Suprapubic skin (tissue), 4 donors: ENCODE results near the gene PODXL. TPM values are rescaled to one million over a fixed set of nuclear protein-coding genes. Genes with fewer than 3 reads are reported as not detected.

Experiments
- DNase-seq, 2 donors: peaks; one replicate each; pipeline ENCODE4 v3.0.0-alpha.2; 2019; ENCODE audit warnings: low spot score in 2 of 2
- H3K27ac ChIP-seq: fragments of 200-600 bp; sonication (generic); one replicate; pipeline ENCODE4 v1.5.1; 2019
- H3K27me3 ChIP-seq: fragments of 200-600 bp; sonication (generic); one replicate; pipeline ENCODE4 v1.5.1; 2019
- H3K36me3 ChIP-seq: fragments of 200-600 bp; sonication (generic); one replicate; pipeline ENCODE4 v1.5.1; 2019
- H3K4me1 ChIP-seq: fragments of 200-600 bp; sonication (generic); one replicate; pipeline ENCODE4 v1.5.1; 2019
- H3K4me3 ChIP-seq: fragments of 200-600 bp; sonication (generic); one replicate; pipeline ENCODE4 v1.5.1; 2019; ENCODE audit warnings: mild to moderate bottlenecking
- H3K9me3 ChIP-seq: fragments of 200-600 bp; sonication (generic); one replicate; pipeline ENCODE4 v1.5.1; 2019
- CTCF ChIP-seq, 2 donors: fragments of 200-600 bp in 1 of 2; fragments of 450-650 bp in 1 of 2; sonication (generic) in 1 of 2; IDR thresholded peaks; one replicate each; pipeline ENCODE4 v1.5.1; 2016 to 2019; ENCODE audit warnings: antibody characterized with exemption in 2 of 2, mild to moderate bottlenecking in 1 of 2, moderate library complexity in 1 of 2
- EP300 ChIP-seq: sonication (generic); formaldehyde crosslinking; IDR thresholded peaks from one replicate; pipeline ENCODE4 v1.6.1; 2017; ENCODE audit warnings: antibody characterized with exemption
- POLR2A ChIP-seq, 2 donors: fragments of 450-650 bp; IDR thresholded peaks; one replicate each; pipeline ENCODE4 v1.6.1; 2017; ENCODE audit warnings: antibody characterized with exemption in 2 of 2, mild to moderate bottlenecking in 2 of 2, moderate library complexity in 2 of 2
- POLR2AphosphoS5 ChIP-seq, 3 donors: sonication (generic); formaldehyde crosslinking; IDR thresholded peaks; one replicate each; pipeline ENCODE4 v1.6.1; 2017; ENCODE audit warnings: antibody characterized with exemption in 3 of 3
- WGBS: methylation state at CpG from one replicate; pipeline ENCODE4 v1.1.5; 2018; 5-methylcytosine and 5-hydroxymethylcytosine counted together
- total RNA-seq, 4 donors: library from RNA; depleted of rRNA; stranded (reverse); fragments of >200 nt; gene quantifications; one replicate each; pipeline ENCODE4 v1.1.0, GENCODE V29; 2016

The PODXL gene
- total RNA-seq, 4 donors from 2014 or later, result 10.2 to 27.9 (median 17.8) TPM

GRCh38 chr7:131578602-131579001, 22.2 kb upstream of the PODXL start:
- Histone ChIP-seq H3K4me3 (no peak overlapping the region), H3K4me1 (no peaks in the 10 kb centered on the region), H3K27me3 (no peaks in the 10 kb centered on the region), H3K27ac (no peak overlapping the region), H3K36me3 (no peaks in the 10 kb centered on the region), H3K9me3 (no peaks in the 10 kb centered on the region)
- no peak for TF ChIP-seq POLR2AphosphoS5 (IDR thresholded peaks at IDR 0.05)
- no peak for TF ChIP-seq CTCF (IDR thresholded peaks at IDR 0.05)
- no peak for TF ChIP-seq POLR2A (IDR thresholded peaks at IDR 0.05)
- TF ChIP-seq EP300, result no peak
- no peak for DNase-seq
- WGBS, result 43% methylated on average over 3 of the region's 3 CpGs

- TF ChIP-seq CTCF (IDR thresholded peaks at IDR 0.05) (no peak), EP300 (no peak), POLR2AphosphoS5 (IDR thresholded peaks at IDR 0.05) (no peak), POLR2A (IDR thresholded peaks at IDR 0.05) (no peak)
- 84% methylated on average over 6 of the region's 6 CpGs for WGBS
- H3K36me3 ChIP-seq, result no peaks in the 10 kb centered on the region
- no peaks in the 10 kb centered on the region for H3K9me3 ChIP-seq
- H3K27me3 ChIP-seq, result no peaks in the 10 kb centered on the region
- no peaks in the 10 kb centered on the region for H3K4me1 ChIP-seq
- DNase-seq, result no peak
- no peak overlapping the region for H3K27ac ChIP-seq
- no peak overlapping the region for H3K4me3 ChIP-seq
These were observed 18.3 kb upstream of the PODXL start for GRCh38 chr7:131574741-131575140.

- H3K36me3 ChIP-seq, result no peaks in the 10 kb centered on the region
- H3K27me3 ChIP-seq, result no peaks in the 10 kb centered on the region
- no peak overlapping the region for H3K27ac ChIP-seq
- 85% methylated on average over 5 of the region's 5 CpGs for WGBS
- no peaks in the 10 kb centered on the region for H3K9me3 ChIP-seq
- no peak for DNase-seq
- no peaks in the 10 kb centered on the region for H3K4me1 ChIP-seq
- H3K4me3 ChIP-seq, result no peak overlapping the region
- TF ChIP-seq CTCF (IDR thresholded peaks at IDR 0.05), result no peak
- TF ChIP-seq POLR2AphosphoS5 (IDR thresholded peaks at IDR 0.05), result no peak
- no peak for TF ChIP-seq EP300
- TF ChIP-seq POLR2A (IDR thresholded peaks at IDR 0.05), result no peak
These were observed 14.0 kb upstream of the PODXL start for GRCh38 chr7:131570401-131570800.

- TF ChIP-seq CTCF (IDR thresholded peaks at IDR 0.05), result no peak
- no peak for TF ChIP-seq POLR2AphosphoS5 (IDR thresholded peaks at IDR 0.05)
- Histone ChIP-seq H3K9me3 (no peaks in the 10 kb centered on the region), H3K27ac (no peak overlapping the region), H3K36me3 (no peaks in the 10 kb centered on the region), H3K4me3 (no peak overlapping the region), H3K4me1 (no peaks in the 10 kb centered on the region), H3K27me3 (no peaks in the 10 kb centered on the region)
- DNase-seq, result no peak
- WGBS, result 69% methylated on average over 5 of the region's 10 CpGs
These were observed 12.5 kb upstream of the PODXL start for GRCh38 chr7:131568970-131569369.

- no peaks in the 10 kb centered on the region for H3K4me1 ChIP-seq
- H3K4me3 ChIP-seq, result no peak overlapping the region
- H3K36me3 ChIP-seq, result no peaks in the 10 kb centered on the region
- no peaks in the 10 kb centered on the region for H3K9me3 ChIP-seq
- TF ChIP-seq EP300 (no peak), POLR2A (IDR thresholded peaks at IDR 0.05) (no peak), POLR2AphosphoS5 (IDR thresholded peaks at IDR 0.05) (no peak), CTCF (IDR thresholded peaks at IDR 0.05) (no peak)
- no peak overlapping the region for H3K27ac ChIP-seq
- 87% methylated on average over 6 of the region's 6 CpGs for WGBS
- DNase-seq, result no peak
- no peaks in the 10 kb centered on the region for H3K27me3 ChIP-seq
These were observed 12.1 kb upstream of the PODXL start for GRCh38 chr7:131568510-131568909.
